GM12878 (cell line): ENCODE data around the gene NPTX1. TPM values are rescaled to one million over a fixed set of nuclear protein-coding genes. Genes with fewer than 3 reads are reported as not detected.
A peak's percentile ranks its signal among the peaks of the same experiment; 100 is the strongest.

Experiments
- ATAC-seq: fragments of 200-7000 bp; cut with Tn5 transposase; 3 replicates; pipeline ENCODE4 v1.9.1; 2020; ENCODE audit warnings: mild to moderate bottlenecking, moderate library complexity
- BruUV-seq: library from RNA; stranded (reverse); fragments of 400-500 nt; replicated peaks from 2 replicates; lab custom pipeline; 2021; lab: Mats Ljungman, UMichigan
- CTCF ChIA-PET: fragments of 300-600 bp; sonication (Branson Sonifier 250); formaldehyde crosslinking; extraction: SDS; loops from one replicate; lab custom pipeline; 2021; ENCODE audit warnings: inconsistent platforms; lab: Yijun Ruan, JAX
- POLR2A ChIA-PET: fragments of 350-600 bp; formaldehyde crosslinking; extraction: SDS; loops from one replicate; lab custom pipeline; 2021; ENCODE audit warnings: inconsistent platforms; lab: Charles Lee
- RAD21 ChIA-PET: fragments of 300-600 bp; sonication (Branson Sonifier 250); formaldehyde crosslinking; loops from one replicate; lab custom pipeline; 2023; ENCODE audit warnings: antibody characterized with exemption; ENCODE audit not compliant: unreplicated experiment; lab: Charles Lee
- SMC1A ChIA-PET: fragments of 300-600 bp; sonication (Branson Sonifier 250); formaldehyde crosslinking; loops from one replicate; lab custom pipeline; 2023; ENCODE audit not compliant: unreplicated experiment, uncharacterized antibody; lab: Charles Lee
- DNase-seq: peaks from one replicate; pipeline ENCODE4 v3.0.0-alpha.2; 2011; ENCODE audit warnings: low read depth, low spot score
- FAIRE-seq: peaks from 3 replicates; lab custom pipeline; 2011; peaks lifted over from hg19 to GRCh38; lab: Jason Lieb, UNC
- H2AFZ ChIP-seq: 2 replicates; pipeline ENCODE4 v1.6.0; 2011; ENCODE audit warnings: low read depth, low read length, control low read depth; ENCODE audit not compliant: control insufficient read depth
- H3K27ac ChIP-seq: 2 replicates; pipeline ENCODE4 v1.5.1; 2011; ENCODE audit warnings: control low read depth; ENCODE audit not compliant: control insufficient read depth, insufficient read depth
- H3K27me3 ChIP-seq, 2 experiments: replicated peaks in 1 of 2; 2 replicates each; pipeline versions ENCODE4 v1.6.0 to v1.6.1; 2011; ENCODE audit warnings: low read length in 1 of 2; ENCODE audit not compliant: control insufficient read depth in 2 of 2, insufficient read depth in 2 of 2
- H3K36me3 ChIP-seq, 2 experiments: 2 replicates each; pipeline ENCODE4 v1.5.1; 2011; ENCODE audit warnings: low read length in 1 of 2; ENCODE audit not compliant: control insufficient read depth in 2 of 2, insufficient read depth in 2 of 2
- H3K4me1 ChIP-seq: 2 replicates; pipeline ENCODE4 v1.6.1; 2011; ENCODE audit warnings: mild to moderate bottlenecking, low read length, moderate library complexity, mixed read lengths; ENCODE audit not compliant: control insufficient read depth, insufficient read depth
- H3K4me2 ChIP-seq: 2 replicates; pipeline ENCODE4 v1.6.0; 2011; ENCODE audit warnings: control low read depth; ENCODE audit not compliant: control insufficient read depth, insufficient read depth
- H3K4me3 ChIP-seq: fragments of 200-600 bp; sonication (generic); 2 replicates; pipeline ENCODE4 v1.5.1; 2016
- H3K79me2 ChIP-seq: 2 replicates; pipeline ENCODE4 v1.6.0; 2011; ENCODE audit warnings: low read length; ENCODE audit not compliant: control insufficient read depth, insufficient read depth
- H3K9ac ChIP-seq: 2 replicates; pipeline ENCODE4 v1.8.0; 2011; ENCODE audit warnings: low read length, control low read depth, mixed read lengths; ENCODE audit not compliant: control insufficient read depth, insufficient read depth
- H3K9me3 ChIP-seq: replicated peaks from 3 replicates; pipeline ENCODE4 v1.5.1; 2011; ENCODE audit warnings: mild to moderate bottlenecking, low read length; ENCODE audit not compliant: control insufficient read depth, insufficient read depth
- H4K20me1 ChIP-seq: 2 replicates; pipeline ENCODE4 v1.6.0; 2011; ENCODE audit not compliant: control insufficient read depth, insufficient read depth
- CEBPB ChIP-seq, 2 experiments: fragments of 150-350 bp in 1 of 2; IDR thresholded peaks; 2 replicates each; pipeline ENCODE4 v1.6.1; 2012 to 2014; ENCODE audit warnings: low read depth in 2 of 2, low read length in 2 of 2, borderline replicate concordance in 1 of 2, inconsistent platforms in 1 of 2
- CTCF ChIP-seq, 3 experiments: IDR thresholded peaks in 2 of 3; conservative IDR thresholded peaks in 1 of 3; 2 replicates each; pipeline ENCODE4 v1.5.1; 2011; ENCODE audit warnings: low read depth in 3 of 3, low read length in 3 of 3, mild to moderate bottlenecking in 3 of 3, control low read depth in 2 of 3, moderate library complexity in 2 of 3, inconsistent platforms in 1 of 3, mixed read lengths in 1 of 3; ENCODE audit not compliant: control insufficient read depth in 2 of 3, insufficient read depth in 1 of 3; ENCODE audit errors: extremely low read depth in 1 of 3
- EZH2 ChIP-seq: IDR thresholded peaks from 2 replicates; pipeline ENCODE4 v1.6.1; 2012; ENCODE audit warnings: low read depth, mild to moderate bottlenecking, control low read depth, inconsistent platforms, low read length, borderline replicate concordance; ENCODE audit not compliant: control insufficient read depth
- KLF5 ChIP-seq: fragments of 450-650 bp; IDR thresholded peaks from 2 replicates; pipeline ENCODE4 v1.6.1; 2014; ENCODE audit warnings: mild to moderate bottlenecking; ENCODE audit not compliant: partially characterized antibody
- PML ChIP-seq: IDR thresholded peaks from 2 replicates; pipeline ENCODE4 v1.6.1; 2012; ENCODE audit warnings: low read length, inconsistent platforms
- POU2F2 ChIP-seq: IDR thresholded peaks from 3 replicates; pipeline ENCODE4 v1.6.1; 2011; ENCODE audit warnings: low read depth, mild to moderate bottlenecking, low read length, borderline replicate concordance
- RUNX3 ChIP-seq: IDR thresholded peaks from 2 replicates; pipeline ENCODE4 v1.6.1; 2012; ENCODE audit warnings: low read length, inconsistent platforms
- TCF3 ChIP-seq: IDR thresholded peaks from 2 replicates; pipeline ENCODE4 v1.6.1; 2012; ENCODE audit warnings: low read depth, mild to moderate bottlenecking, low read length, borderline replicate concordance; ENCODE audit not compliant: insufficient read depth
- USF1 ChIP-seq: IDR thresholded peaks from 2 replicates; pipeline ENCODE4 v1.6.1; 2011; ENCODE audit warnings: borderline replicate concordance, low read depth, mild to moderate bottlenecking, moderate library complexity, mixed read lengths, low read length; ENCODE audit not compliant: insufficient read depth; ENCODE audit errors: extremely low read length
- WGBS: methylation state at CpG from one replicate; pipeline ENCODE4 v1.1.6; 2016; ENCODE audit warnings: low lambda C conversion rate; ENCODE audit not compliant: insufficient replicate concordance, insufficient coverage; ENCODE audit errors: missing lambda C conversion rate; 5-methylcytosine and 5-hydroxymethylcytosine counted together
- in situ Hi-C: fragments of 300-500 bp; cut with MboI; formaldehyde crosslinking; loops from 9 replicates; pipeline ENCODE4 v1.14.3; 2018; ENCODE audit warnings: mixed read lengths
- intact Hi-C: fragments of 100-400 bp; cut with micrococcal nuclease; formaldehyde crosslinking; loops from one replicate; pipeline ENCODE4 v1.14.2; 2022; ENCODE audit not compliant: unreplicated experiment
- polyA plus RNA-seq, 11 experiments: library from polyadenylated mRNA; depleted of rRNA in 4 of 11; unstranded in 6 of 11; stranded (reverse) in 5 of 11; fragments of >200 nt; fragmentation: Nextera tagmentation in 4 of 11; fragmentation: Illumina TruSeq in 1 of 11; extraction: Ambion mirVana in 4 of 11; extraction: Trizol in 1 of 11; gene quantifications; 1 replicate in 1 of 11; 2 replicates in 10 of 11; pipeline versions ENCODE4 v1.2.1 to v1.2.3, GENCODE V29; 2011 to 2016; ENCODE audit warnings: inconsistent platforms in 2 of 11, missing spikeins in 2 of 11, low read depth in 1 of 11
- total RNA-seq, 4 experiments: library from RNA; depleted of rRNA in 3 of 4; stranded (reverse); fragments of >200 nt in 3 of 4; fragmentation: Illumina TruSeq in 1 of 4; extraction: Trizol in 1 of 4; gene quantifications; 2 replicates each; pipeline versions ENCODE4 v1.2.1 to v1.2.3, GENCODE V29; 2013 to 2021

The NPTX1 gene
- total and polyA plus RNA-seq, 10 of the 15 experiments (the other 5 are each of a cell fraction or from before 2014, with no cell fraction given), result not detected

GRCh38 chr17:80474961-80475909, 1.2 kb downstream of the NPTX1 start:
- Histone ChIP-seq H3K36me3 (no peaks in the 10 kb centered on the region), H3K9ac (no peak overlapping the region), H3K27me3 (peaks cover 7 to 23% of the 10 kb centered on the region in 2 experiments), H3K4me1 (no peaks in the 10 kb centered on the region), H3K27ac (no peak overlapping the region), H3K9me3 (no peaks in the 10 kb centered on the region), H4K20me1 (no peaks in the 10 kb centered on the region), H2AFZ (no peak overlapping the region), H3K4me3 (no peak overlapping the region), H3K4me2 (no peak overlapping the region), H3K79me2 (no peaks in the 10 kb centered on the region)
- SMC1A ChIA-PET, result no interaction called here
- BruUV-seq, result no TSS peak
- RAD21 ChIA-PET, result no interaction called here
- WGBS, result 17% methylated on average over 38 of the region's 55 CpGs
- intact Hi-C loops (loop anchor here (5.0 kb wide), 1 partner anchor 102 kb away; no protein-coding TSS in a partner anchor), in situ Hi-C loops (no loop called here)
- no peak for DNase-seq
- CTCF ChIA-PET, result no interaction called here
- no peak for TF ChIP-seq POU2F2
- 0 out of 2 replicates have a peak, but pooled peaks have one; percentile 55 for TF ChIP-seq EZH2
- POLR2A ChIA-PET, result interaction anchor here (0.9 kb wide), 1 partner anchor 20 kb away, joined by 3 read pairs; no protein-coding TSS in a partner anchor
- no peak for ATAC-seq
- no peak for FAIRE-seq

- Histone ChIP-seq H3K9ac (no peak overlapping the region), H4K20me1 (no peaks in the 10 kb centered on the region), H2AFZ (no peak overlapping the region), H3K79me2 (no peaks in the 10 kb centered on the region), H3K27me3 (peaks cover 7 to 23% of the 10 kb centered on the region in 2 experiments), H3K4me1 (no peaks in the 10 kb centered on the region), H3K27ac (no peak overlapping the region), H3K36me3 (no peaks in the 10 kb centered on the region), H3K4me3 (no peak overlapping the region), H3K4me2 (no peak overlapping the region), H3K9me3 (no peaks in the 10 kb centered on the region)
- TF ChIP-seq USF1, result peak; percentile 60
- no peak for TF ChIP-seq PML
- TF ChIP-seq CEBPB (IDR thresholded peaks at IDR 0.05; ENCODE audit: borderline replicate concordance in 1 of 2, low read depth in 2 of 2, low read length in 2 of 2), result no peak
- TF ChIP-seq TCF3, result no peak
- TF ChIP-seq KLF5, result no peak
- peak; percentile 61 for TF ChIP-seq RUNX3
- TF ChIP-seq CTCF (IDR thresholded peaks at IDR 0.05 in 2 of 3, conservative IDR thresholded peaks at IDR 0.05 in 1 of 3; ENCODE audit: control insufficient read depth in 2 of 3, extremely low read depth in 1 of 3, insufficient read depth in 1 of 3, low read depth in 3 of 3, low read length in 3 of 3), result 0 out of 6 replicates have a peak, but pooled peaks of 2 of the 3 experiments have one; percentile 4
- 14% methylated on average over 15 of the region's 16 CpGs for WGBS
- intact Hi-C loops, result no loop called here
- peak; percentile 20; the same call in 1 of the 3 replicates for ATAC-seq
- ChIA-PET POLR2A (interaction anchor here (0.9 kb wide), 1 partner anchor 20 kb away, joined by 3 read pairs; no protein-coding TSS in a partner anchor), CTCF (no interaction called here), SMC1A (no interaction called here), RAD21 (no interaction called here)
- in situ Hi-C loops, result no loop called here
- no peak for DNase-seq
- FAIRE-seq, result no peak
- BruUV-seq, result no TSS peak
Measured at GRCh38 chr17:80474231-80474960, 2.0 kb downstream of the NPTX1 start.
